HepG2 (cell line): ENCODE data around the gene ZFPL1. TPM values are rescaled to one million over a fixed set of nuclear protein-coding genes. Genes with fewer than 3 reads are reported as not detected.
A peak's percentile ranks its signal among the peaks of the same experiment; 100 is the strongest.

Source experiments
- ATAC-seq: fragments of 200-7000 bp; cut with Tn5 transposase; 3 replicates; pipeline ENCODE4 v1.9.1; 2020; ENCODE audit warnings: mild to moderate bottlenecking, moderate library complexity
- BruUV-seq: library from RNA; stranded (reverse); fragments of 400-500 nt; replicated peaks from 2 replicates; lab custom pipeline; 2021; lab: Mats Ljungman, UMichigan
- CTCF ChIA-PET: fragments of 300-600 bp; formaldehyde crosslinking; extraction: SDS; loops from one replicate; lab custom pipeline; 2021; ENCODE audit warnings: low total read pairs, inconsistent platforms, low intra/inter-chr PET ratio; lab: Yijun Ruan, JAX
- POLR2A ChIA-PET: fragments of 350-600 bp; sonication (Branson Sonifier 250); formaldehyde crosslinking; loops from one replicate; lab custom pipeline; 2020; ENCODE audit warnings: antibody characterized with exemption, inconsistent platforms; lab: Yijun Ruan, JAX
- DNase-seq: peaks from one replicate; pipeline ENCODE4 v3.0.0-alpha.2; 2015; ENCODE audit warnings: low spot score
- FAIRE-seq: peaks from 3 replicates; lab custom pipeline; 2011; peaks lifted over from hg19 to GRCh38; lab: Jason Lieb, UNC
- H2AFZ ChIP-seq: one replicate; pipeline ENCODE4 v1.6.1; 2011; ENCODE audit warnings: low read length, inconsistent platforms
- H3K27ac ChIP-seq: fragments of 300-600 bp; 3 replicates; pipeline ENCODE4 v1.8.0; 2011; ENCODE audit warnings: mixed run types, mild to moderate bottlenecking, mixed read lengths, low read length, inconsistent platforms; ENCODE audit not compliant: insufficient read depth; ENCODE audit errors: extremely low read length
- H3K27me3 ChIP-seq, 2 experiments: fragments of 200-600 bp in 1 of 2; 2 replicates in 1 of 2; 3 replicates in 1 of 2; pipeline versions ENCODE4 v1.6.0 to v1.8.0; 2011; ENCODE audit warnings: low read length in 2 of 2, mild to moderate bottlenecking in 2 of 2, moderate library complexity in 2 of 2, inconsistent platforms in 1 of 2; ENCODE audit not compliant: insufficient read depth in 2 of 2, control insufficient read depth in 1 of 2
- H3K36me3 ChIP-seq, 2 experiments: fragments of 200-600 bp in 1 of 2; replicated peaks in 1 of 2; 2 replicates in 1 of 2; 3 replicates in 1 of 2; pipeline versions ENCODE4 v1.5.1 to v1.8.0; 2011; ENCODE audit warnings: low read length in 2 of 2, inconsistent platforms in 1 of 2; ENCODE audit not compliant: insufficient read depth in 2 of 2, control insufficient read depth in 1 of 2
- H3K4me1 ChIP-seq: 2 replicates; pipeline ENCODE4 v1.5.1; 2012; ENCODE audit warnings: low read length, inconsistent platforms; ENCODE audit not compliant: insufficient read depth
- H3K4me2 ChIP-seq: 2 replicates; pipeline ENCODE4 v1.6.0; 2011; ENCODE audit warnings: low read depth, low read length, inconsistent platforms
- H3K4me3 ChIP-seq, 3 experiments: fragments of 200-600 bp in 1 of 3; sonication (generic), shearing (Covaris generic) in 1 of 3; replicated peaks in 1 of 3; 2 replicates each; pipeline ENCODE4 v1.5.1; 2011 to 2016; ENCODE audit warnings: low read length in 3 of 3, inconsistent platforms in 2 of 3, low read depth in 2 of 3, mild to moderate bottlenecking in 2 of 3, control low read depth in 1 of 3, mixed read lengths in 1 of 3; ENCODE audit not compliant: insufficient read depth in 1 of 3
- H3K79me2 ChIP-seq: one replicate; pipeline ENCODE4 v1.6.1; 2011; ENCODE audit warnings: low read length, inconsistent platforms; ENCODE audit not compliant: insufficient read depth
- H3K9ac ChIP-seq: 2 replicates; pipeline ENCODE4 v1.6.0; 2011; ENCODE audit warnings: mild to moderate bottlenecking, low read depth, low read length, inconsistent platforms; ENCODE audit not compliant: insufficient read depth
- H3K9me3 ChIP-seq: 2 replicates; pipeline ENCODE4 v1.5.1; 2012; ENCODE audit warnings: mild to moderate bottlenecking, low read length
- H4K20me1 ChIP-seq: 2 replicates; pipeline ENCODE4 v1.6.0; 2011; ENCODE audit warnings: inconsistent platforms, mild to moderate bottlenecking, low read length, moderate library complexity; ENCODE audit not compliant: insufficient read depth
- ARID4A ChIP-seq: sonication (generic); formaldehyde crosslinking; IDR thresholded peaks from 2 replicates; pipeline ENCODE4 v1.5.0; 2020; ENCODE audit warnings: mild to moderate bottlenecking, missing genetic modification reagents, borderline replicate concordance
- FIP1L1 ChIP-seq: fragments of 200-400 bp; formaldehyde crosslinking; IDR thresholded peaks from 2 replicates; pipeline ENCODE4 v1.6.1; 2018; ENCODE audit warnings: low read depth, mild to moderate bottlenecking, low read length, moderate library complexity, borderline replicate concordance; ENCODE audit not compliant: insufficient read depth
- GMEB2 ChIP-seq: IDR thresholded peaks from 2 replicates; pipeline ENCODE4 v1.6.1; 2016; ENCODE audit warnings: missing biosample characterization, missing genetic modification reagents, low read depth
- RARG ChIP-seq: sonication (generic); formaldehyde crosslinking; IDR thresholded peaks from 2 replicates; pipeline ENCODE4 v1.4.0; 2020; ENCODE audit warnings: low read depth, mild to moderate bottlenecking, missing genetic modification reagents
- SIN3B ChIP-seq: fragments of 150-350 bp; IDR thresholded peaks from 2 replicates; pipeline ENCODE4 v1.6.1; 2014; ENCODE audit warnings: low read length
- SP140L ChIP-seq: sonication (generic); formaldehyde crosslinking; IDR thresholded peaks from 2 replicates; pipeline ENCODE4 v1.4.0; 2020; ENCODE audit warnings: missing genetic modification reagents, borderline replicate concordance
- SRSF4 ChIP-seq: fragments of 200-400 bp; formaldehyde crosslinking; IDR thresholded peaks from one replicate; pipeline ENCODE4 v1.6.1; 2018; ENCODE audit warnings: mild to moderate bottlenecking, low read depth, low read length, moderate library complexity; ENCODE audit not compliant: poor library complexity, severe bottlenecking
- ZFY ChIP-seq: sonication (generic); formaldehyde crosslinking; IDR thresholded peaks from 2 replicates; pipeline ENCODE4 v1.4.0; 2020; ENCODE audit warnings: missing genetic modification reagents
- ZNF142 ChIP-seq: sonication (generic); formaldehyde crosslinking; IDR thresholded peaks from 2 replicates; pipeline ENCODE4 v1.4.0; 2020; ENCODE audit warnings: missing genetic modification reagents
- ZNF546 ChIP-seq: sonication (generic); formaldehyde crosslinking; conservative IDR thresholded peaks from 2 replicates; pipeline ENCODE4 v1.8.1; 2023; ENCODE audit warnings: mild to moderate bottlenecking, missing genetic modification reagents
- WGBS: methylation state at CpG from one replicate; pipeline ENCODE4 v1.1.6; 2017; ENCODE audit warnings: low lambda C conversion rate; 5-methylcytosine and 5-hydroxymethylcytosine counted together
- in situ Hi-C: cut with HindIII; loops from 2 replicates; pipeline ENCODE4 v1.10.0; 2017; ENCODE audit warnings: low pct_unique_long_range_greater_than_20kb; ENCODE audit not compliant: extremely low pct_ligation_motif_present
- intact Hi-C: fragments of 100-400 bp; cut with micrococcal nuclease; formaldehyde crosslinking; loops from one replicate; pipeline ENCODE4 v1.10.0; 2022; ENCODE audit not compliant: unreplicated experiment
- polyA plus RNA-seq, 8 experiments: library from polyadenylated mRNA; depleted of rRNA in 3 of 8; stranded (reverse) in 7 of 8; unstranded in 1 of 8; fragments of >200 nt; fragmentation: Illumina TruSeq in 4 of 8; extraction: Trizol in 4 of 8; gene quantifications; 2 replicates each; pipeline versions ENCODE4 v1.2.1 to v1.2.3, GENCODE V29; 2011 to 2016; ENCODE audit warnings: low read depth in 4 of 8, missing spikeins in 1 of 8, mixed read lengths in 1 of 8; ENCODE audit not compliant: insufficient read depth in 1 of 8
- total RNA-seq, 5 experiments: library from RNA; depleted of rRNA; stranded (reverse); fragments of >200 nt; fragmentation: Illumina TruSeq; extraction: Trizol; gene quantifications; 2 replicates each; pipeline ENCODE4 v1.2.3, GENCODE V29; 2016; ENCODE audit warnings: low read depth in 1 of 5

ZFPL1 gene
- total and polyA plus RNA-seq, 2 of the 13 experiments (the other 11 are each of a cell fraction or from before 2014, with no cell fraction given) = 32.2 to 56.0 TPM

DNA sequence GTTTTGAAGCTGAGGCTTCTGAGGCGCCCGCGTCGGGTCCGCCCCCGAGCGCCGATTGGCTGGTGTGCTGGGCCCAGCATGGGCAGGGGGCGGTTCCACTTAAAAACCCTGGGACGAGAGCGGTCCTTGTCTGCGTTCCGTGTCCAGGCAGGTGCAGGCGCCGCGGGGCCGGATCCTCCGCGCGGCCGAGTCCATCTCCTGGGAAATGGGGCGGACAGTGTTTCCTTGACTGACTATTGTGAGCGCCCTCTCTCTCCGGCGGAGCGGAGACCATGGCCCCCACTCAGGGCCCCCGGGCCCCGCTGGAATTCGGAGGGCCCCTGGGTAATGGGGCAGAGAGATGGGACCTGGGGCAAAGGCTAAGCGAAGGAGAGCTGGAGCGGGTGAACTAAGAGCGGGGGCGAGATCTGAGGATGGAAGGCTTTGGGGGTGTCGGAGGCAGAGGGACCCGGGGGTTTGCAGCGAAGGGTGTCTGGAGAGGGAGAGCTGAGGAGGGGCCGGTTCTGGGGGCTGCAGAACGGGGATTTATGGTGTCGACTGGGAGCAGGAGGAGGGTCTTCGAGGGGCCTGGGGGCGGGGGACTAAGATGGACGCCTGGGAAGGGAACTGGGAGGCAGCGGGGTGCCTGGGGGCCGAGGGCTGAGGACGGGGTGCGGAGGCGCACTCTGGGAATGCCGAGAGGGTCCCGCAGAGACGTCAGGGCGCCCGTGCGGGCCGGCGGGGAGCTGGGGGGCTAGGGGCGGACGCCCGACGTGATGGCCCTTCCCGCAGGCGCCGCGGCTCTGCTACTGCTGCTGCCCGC, 27.9 kb downstream of the ZFPL1 start, which contains the start of gene TM7SF2:
Gene TM7SF2, plus strand, starts transcription at position 129 of the 802 bp plus-strand sequence. Its CDS starts 144 bp downstream, at position 273.
- intact Hi-C loops = loop anchor here (2.0 kb wide), 2 partner anchors 15 to 69 kb away; partner anchors contain the start of genes CAPN1 and VPS51
- Histone ChIP-seq H3K9ac (peak within 1 kb of the TSS; percentile 84), H3K79me2 (peaks cover 8% of the 10 kb centered on the region), H3K36me3 (peaks cover 6 to 14% of the 10 kb centered on the region in 2 experiments; a peak in 4 of 5 replicates), H3K27ac (peak within 1 kb of the TSS; percentile 61), H3K27me3 (no peaks in the 10 kb centered on the region), H3K9me3 (no peaks in the 10 kb centered on the region), H3K4me1 (peaks cover 37% of the 10 kb centered on the region), H4K20me1 (no peaks in the 10 kb centered on the region), H2AFZ (no peak within 1 kb of the TSS), H3K4me3 (peak within 1 kb of the TSS; percentile 65 to 98 (median 95)), H3K4me2 (peak within 1 kb of the TSS; percentile 96)
- ATAC-seq (peak; percentile 79), DNase-seq (peak; percentile 93), FAIRE-seq (no peak)
- WGBS = 1% methylated on average over 26 of the region's 64 CpGs
- ChIA-PET POLR2A (interaction anchor here (0.6 to 5.0 kb wide), 29 partner anchors 9 to 337 kb away, joined by 3 to 86 read pairs (median 5); partner anchors contain the start of genes ARL2, BATF2, CAPN1 and DPF2), CTCF (interaction anchor here (2.0 kb wide), 1 partner anchor 69 kb away, joined by 9 read pairs; the partner anchor contains the start of gene CAPN1)
- no TSS peak for BruUV-seq
- in situ Hi-C loops = loop anchor here (5.0 kb wide), 1 partner anchor 70 kb away; the partner anchor contains the start of gene CAPN1
- peak; percentile 97 for TF ChIP-seq FIP1L1
- no peak for TF ChIP-seq ZNF142 (CRISPR knock-in tag)
- no peak for TF ChIP-seq RARG (CRISPR knock-in tag)
- no peak; the same call in none of the 2 replicates for TF ChIP-seq ARID4A (CRISPR knock-in tag)
- TF ChIP-seq SP140L (CRISPR knock-in tag) = no peak
- TF ChIP-seq ZNF546 (CRISPR knock-in tag) = no peak
- no peak for TF ChIP-seq GMEB2
- no peak for TF ChIP-seq SRSF4
- peak; percentile 69 for TF ChIP-seq ZFY (CRISPR knock-in tag)
- TF ChIP-seq SIN3B = no peak
